Body of pancreas (tissue), 4 donors: ENCODE measurements around the gene RBM12. TPM values are rescaled to one million over a fixed set of nuclear protein-coding genes. Genes with fewer than 3 reads are reported as not detected.

Experiments
- ATAC-seq: fragments of 150-250 bp; one replicate; pipeline ENCODE4 v1.9.1; 2016
- DNase-seq, 4 donors: peaks; one replicate each; pipeline ENCODE4 v3.0.0-alpha.2; 2019
- H3K27ac ChIP-seq, 4 donors: fragments of 200-600 bp; sonication (generic); 1 replicate in 3 of 4; 2 replicates in 1 of 4; pipeline versions ENCODE4 v1.5.1 to v1.6.1; 2016 to 2019; ENCODE audit warnings: mild to moderate bottlenecking in 1 of 4, mixed read lengths in 1 of 4, moderate library complexity in 1 of 4
- H3K27me3 ChIP-seq, 2 donors: fragments of 200-600 bp; sonication (generic); one replicate each; pipeline ENCODE4 v1.6.0; 2016; ENCODE audit warnings: mild to moderate bottlenecking in 1 of 2
- H3K36me3 ChIP-seq, 2 donors: fragments of 200-600 bp; sonication (generic); replicated peaks in 1 of 2; 2 replicates each; pipeline ENCODE4 v1.5.1; 2016; ENCODE audit warnings: low read depth in 2 of 2; ENCODE audit not compliant: insufficient read depth in 1 of 2
- H3K4me1 ChIP-seq: fragments of 200-600 bp; sonication (generic); one replicate; pipeline ENCODE4 v1.6.0; 2016
- H3K4me3 ChIP-seq, 2 donors: fragments of 200-600 bp; sonication (generic); 1 replicate in 1 of 2; 2 replicates in 1 of 2; pipeline ENCODE4 v1.5.1; 2016 to 2019
- H3K9me3 ChIP-seq, 3 donors: fragments of 200-600 bp; sonication (generic); 1 replicate in 2 of 3; 2 replicates in 1 of 3; pipeline ENCODE4 v1.5.1; 2016
- CTCF ChIP-seq, 7 experiments: fragments of 450-650 bp in 4 of 7; fragments of 200-600 bp in 3 of 7; sonication (generic) in 3 of 7; IDR thresholded peaks; one replicate each; pipeline ENCODE4 v1.5.1; 2016 to 2019; ENCODE audit warnings: antibody characterized with exemption in 7 of 7
- POLR2A ChIP-seq, 3 donors: fragments of 450-650 bp; IDR thresholded peaks; one replicate each; pipeline ENCODE4 v1.6.1; 2016; ENCODE audit warnings: antibody characterized with exemption in 3 of 3, mild to moderate bottlenecking in 2 of 3
- WGBS, 2 donors: methylation state at CpG; one replicate each; pipeline ENCODE4 v1.1.5; 2017; 5-methylcytosine and 5-hydroxymethylcytosine counted together
- intact Hi-C: fragments of 100-400 bp; cut with DNase I; formaldehyde crosslinking; loops from one replicate; pipeline ENCODE4 v1.15.1; 2023
- total RNA-seq, 2 donors: library from RNA; depleted of rRNA; stranded (reverse); fragments of >200 nt; gene quantifications; one replicate each; pipeline ENCODE4 v1.1.0, GENCODE V29; 2016

Gene RBM12
- total RNA-seq, 2 donors from 2014 or later, result 14.8 to 22.3 TPM

DNA sequence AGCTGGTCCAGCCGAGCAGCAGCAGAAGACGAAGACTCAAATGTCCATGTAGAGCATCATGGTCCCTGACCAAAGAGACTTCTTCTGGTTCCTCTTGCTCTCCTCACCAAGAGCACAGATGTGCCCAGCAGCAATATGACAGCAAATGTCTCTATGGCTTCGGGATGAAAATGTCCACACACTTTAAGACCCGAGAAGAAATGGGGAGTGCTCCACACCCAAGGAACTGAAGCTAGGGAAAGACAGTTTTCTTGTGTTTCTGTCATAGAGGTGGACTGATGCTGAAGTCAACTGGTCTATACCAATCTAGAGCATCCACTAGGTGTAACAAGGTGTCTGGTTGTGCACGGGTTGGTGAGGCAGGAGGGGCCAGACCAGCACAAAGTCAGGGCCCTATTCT is 4.5 kb upstream of the RBM12 start:
- TF ChIP-seq CTCF (IDR thresholded peaks at IDR 0.05) (no peak), POLR2A (IDR thresholded peaks at IDR 0.05) (no peak)
- H3K36me3 ChIP-seq, result peaks cover 5 to 13% of the 10 kb centered on the region in 2 donors

GRCh38 chr20:35665949-35666288 is 1.2 kb upstream of the RBM12 start:
- peaks cover 22% of the 10 kb centered on the region for H3K4me1 ChIP-seq
- TF ChIP-seq POLR2A (IDR thresholded peaks at IDR 0.05), result no peak
- no peak for TF ChIP-seq CTCF (IDR thresholded peaks at IDR 0.05)
- H3K4me3 ChIP-seq, result no peak overlapping the region
- no peak overlapping the region for H3K27ac ChIP-seq
- WGBS, 2 donors, result 94 to 96% methylated on average over 17 of the region's 17 CpGs
- DNase-seq (no peak), ATAC-seq (no peak)
- H3K36me3 ChIP-seq, result peaks cover 0 to 3% of the 10 kb centered on the region in 2 donors
- intact Hi-C loops, result no loop called here
- no peaks in the 10 kb centered on the region for H3K27me3 ChIP-seq
- H3K9me3 ChIP-seq, result no peaks in the 10 kb centered on the region

More for the DNA sequence above, 4.5 kb upstream of the RBM12 start:
- Histone ChIP-seq H3K4me1 (peaks cover 3% of the 10 kb centered on the region), H3K9me3 (no peaks in the 10 kb centered on the region), H3K4me3 (no peak overlapping the region), H3K27me3 (no peaks in the 10 kb centered on the region), H3K27ac (no peak overlapping the region)
- WGBS, 2 donors, result 88 to 91% methylated on average over 5 of the region's 5 CpGs
- intact Hi-C loops, result no loop called here
- no peak for ATAC-seq
- DNase-seq, result no peak

DNA sequence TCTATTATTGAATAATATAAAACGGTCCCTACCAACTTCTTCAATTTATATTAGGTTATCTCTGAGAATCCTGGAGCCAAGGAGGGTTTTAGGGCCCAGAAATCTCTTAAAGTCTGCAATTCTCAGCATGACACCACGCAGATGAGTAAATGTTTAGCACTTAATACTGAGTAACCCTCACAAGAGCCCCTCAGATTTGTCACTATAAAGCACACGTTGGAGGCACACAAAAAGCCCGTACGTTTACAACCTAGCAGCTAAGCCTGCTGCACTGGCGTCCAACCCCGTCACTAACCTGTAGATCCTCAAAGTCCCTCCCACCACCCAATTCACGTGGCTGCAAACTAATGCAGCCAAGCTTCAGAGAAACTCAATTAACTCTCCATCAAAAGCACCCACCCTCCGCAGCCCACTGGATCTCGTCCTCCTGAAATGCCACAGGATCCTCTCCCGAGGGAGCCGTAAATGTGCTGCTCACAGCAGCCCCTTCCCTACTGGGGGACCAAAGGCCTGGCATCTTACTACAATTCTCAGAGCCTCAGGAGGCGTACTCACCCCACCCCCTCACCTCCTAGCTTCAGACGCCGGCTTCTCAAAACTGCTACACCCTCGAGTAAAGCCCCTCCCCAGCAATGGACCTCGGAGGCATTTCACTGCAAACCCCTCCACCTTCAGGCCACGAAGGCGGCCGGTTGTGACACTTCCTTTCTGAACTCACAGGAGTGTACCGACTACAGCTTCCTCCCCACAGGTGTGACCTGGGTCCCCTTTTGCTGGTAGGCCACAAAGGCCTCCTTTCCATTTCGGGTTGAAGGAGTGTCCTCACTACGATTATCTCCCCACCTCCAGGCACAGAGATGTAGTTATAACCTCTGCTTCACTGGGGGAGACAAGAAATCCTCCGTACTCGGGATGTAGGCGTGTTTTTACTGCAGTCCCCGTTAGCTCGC is 909 bp downstream of the RBM12 start:
- DNase-seq (peak; percentile 38 to 63 (median 50)), ATAC-seq (peak; percentile 11)
- Histone ChIP-seq H3K4me1 (peaks cover 40% of the 10 kb centered on the region), H3K27me3 (no peaks in the 10 kb centered on the region), H3K27ac (peak overlapping the region; percentile 93 to 96 (median 96)), H3K4me3 (peak overlapping the region; percentile 39 to 45), H3K9me3 (no peaks in the 10 kb centered on the region), H3K36me3 (no peaks in the 10 kb centered on the region)
- intact Hi-C loops, result no loop called here
- 0 to 1% methylated on average over 14 to 28 of the region's 28 CpGs for WGBS, 2 donors
- TF ChIP-seq CTCF (IDR thresholded peaks at IDR 0.05) (no peak), POLR2A (IDR thresholded peaks at IDR 0.05) (no peak)

DNA sequence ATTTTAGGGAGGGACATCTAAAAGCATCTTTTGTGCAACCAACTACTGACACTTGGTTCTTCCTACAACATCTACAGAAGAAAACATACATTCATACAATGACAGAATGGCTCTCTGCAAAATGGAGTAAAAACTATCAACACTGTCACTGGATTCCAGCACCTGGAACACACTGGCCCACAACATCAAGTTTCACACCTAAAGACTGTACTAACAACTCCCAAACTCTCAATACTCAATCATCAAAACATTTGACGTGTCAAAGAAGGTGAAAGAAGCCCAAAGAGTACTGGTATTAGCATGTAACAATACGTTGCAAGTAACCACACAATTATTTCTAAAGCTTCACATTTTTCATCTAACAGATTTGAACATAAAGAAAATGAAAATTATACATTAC is 2.1 kb downstream of the RBM12 start:
- TF ChIP-seq CTCF (IDR thresholded peaks at IDR 0.05) (no peak), POLR2A (IDR thresholded peaks at IDR 0.05) (no peak)
- H3K4me1 ChIP-seq, result peaks cover 49% of the 10 kb centered on the region
- no peak overlapping the region for H3K27ac ChIP-seq
- no peak for ATAC-seq
- no peak for DNase-seq
- H3K36me3 ChIP-seq, result no peaks in the 10 kb centered on the region
- intact Hi-C loops, result no loop called here
- no peaks in the 10 kb centered on the region for H3K27me3 ChIP-seq
- no peak overlapping the region for H3K4me3 ChIP-seq
- WGBS, 2 donors, result 5 to 14% methylated on average over 2 of the region's 2 CpGs
- no peaks in the 10 kb centered on the region for H3K9me3 ChIP-seq
